ENCODE data around the gene BMPR2.

DNA sequence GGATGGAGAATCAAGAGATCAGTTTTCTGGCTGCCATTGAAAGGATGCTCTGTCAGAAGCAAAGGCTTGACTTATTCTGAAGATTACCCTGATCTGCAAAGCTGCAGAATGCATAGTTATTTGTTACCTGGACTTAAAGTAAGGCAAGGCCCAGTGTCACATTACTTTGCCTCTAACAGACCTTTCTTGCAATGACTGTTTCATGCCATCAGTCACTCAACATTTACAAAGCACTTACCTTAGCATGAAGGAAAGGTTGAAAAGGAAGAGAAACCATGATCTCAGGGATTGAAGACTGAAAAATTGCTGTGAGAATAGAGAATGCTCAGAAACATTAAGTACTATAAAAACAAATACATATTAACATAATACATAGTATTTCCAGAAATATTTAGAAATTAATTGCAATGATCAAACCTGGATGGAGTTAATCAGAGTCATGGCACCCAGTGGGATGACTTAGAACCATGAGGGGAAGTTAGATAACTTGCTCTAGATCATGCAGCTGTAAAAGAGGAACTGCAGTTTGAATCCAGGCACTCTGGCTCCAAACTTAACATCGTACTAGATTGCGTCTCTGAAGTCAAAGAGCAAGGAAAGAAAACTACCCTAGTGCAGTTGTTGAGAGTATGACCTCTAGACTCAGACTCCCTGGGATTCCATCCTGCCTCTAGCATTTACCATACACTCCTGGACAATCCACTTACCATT is 232.2 kb downstream of the BMPR2 start:
- TF ChIP-seq, protein P1, sequence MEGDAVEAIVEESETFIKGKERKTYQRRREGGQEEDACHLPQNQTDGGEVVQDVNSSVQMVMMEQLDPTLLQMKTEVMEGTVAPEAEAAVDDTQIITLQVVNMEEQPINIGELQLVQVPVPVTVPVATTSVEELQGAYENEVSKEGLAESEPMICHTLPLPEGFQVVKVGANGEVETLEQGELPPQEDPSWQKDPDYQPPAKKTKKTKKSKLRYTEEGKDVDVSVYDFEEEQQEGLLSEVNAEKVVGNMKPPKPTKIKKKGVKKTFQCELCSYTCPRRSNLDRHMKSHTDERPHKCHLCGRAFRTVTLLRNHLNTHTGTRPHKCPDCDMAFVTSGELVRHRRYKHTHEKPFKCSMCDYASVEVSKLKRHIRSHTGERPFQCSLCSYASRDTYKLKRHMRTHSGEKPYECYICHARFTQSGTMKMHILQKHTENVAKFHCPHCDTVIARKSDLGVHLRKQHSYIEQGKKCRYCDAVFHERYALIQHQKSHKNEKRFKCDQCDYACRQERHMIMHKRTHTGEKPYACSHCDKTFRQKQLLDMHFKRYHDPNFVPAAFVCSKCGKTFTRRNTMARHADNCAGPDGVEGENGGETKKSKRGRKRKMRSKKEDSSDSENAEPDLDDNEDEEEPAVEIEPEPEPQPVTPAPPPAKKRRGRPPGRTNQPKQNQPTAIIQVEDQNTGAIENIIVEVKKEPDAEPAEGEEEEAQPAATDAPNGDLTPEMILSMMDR (IDR thresholded peaks at IDR 0.05), result no peak
- no peak for TF ChIP-seq POLR2A (IDR thresholded peaks at IDR 0.05)

Data from breast epithelium (tissue), 3 donors.